Measurements from ENCODE around the gene ACVR2A.

ACVR2A gene

GRCh38 chr2:147934881-147935620 is 90.2 kb downstream of the ACVR2A start:
- no peak for TF ChIP-seq CTCF (IDR thresholded peaks at IDR 0.05; ENCODE audit: control insufficient read depth, extremely low read depth, insufficient read depth)
- no peak overlapping the region for H3K4me3 ChIP-seq (ENCODE audit: low read depth, low read length)
- no peak for DNase-seq (ENCODE audit: low read depth)

GRCh38 chr2:147937744-147938349 is 93.0 kb downstream of the ACVR2A start:
- DNase-seq (ENCODE audit: low read depth): no peak
- no peak overlapping the region for H3K4me3 ChIP-seq (ENCODE audit: low read depth, low read length)
- peak; percentile 70 for TF ChIP-seq CTCF (IDR thresholded peaks at IDR 0.05; ENCODE audit: control insufficient read depth, extremely low read depth, insufficient read depth)

- no peak overlapping the region for H3K4me3 ChIP-seq (ENCODE audit: low read depth, low read length)
- no peak for DNase-seq (ENCODE audit: low read depth)
- TF ChIP-seq CTCF (IDR thresholded peaks at IDR 0.05; ENCODE audit: control insufficient read depth, extremely low read depth, insufficient read depth): no peak
Observed at GRCh38 chr2:147939313-147939712, 94.5 kb downstream of the ACVR2A start.

GRCh38 chr2:147945660-147946059 is 100.8 kb downstream of the ACVR2A start:
- no peak for TF ChIP-seq CTCF (IDR thresholded peaks at IDR 0.05; ENCODE audit: control insufficient read depth, extremely low read depth, insufficient read depth)
- no peak overlapping the region for H3K4me3 ChIP-seq (ENCODE audit: low read depth, low read length)
- DNase-seq (ENCODE audit: low read depth): no peak

GRCh38 chr2:147952118-147952517 is 107.3 kb downstream of the ACVR2A start:
- no peak for DNase-seq (ENCODE audit: low read depth)
- H3K4me3 ChIP-seq (ENCODE audit: low read depth, low read length): no peak overlapping the region
- no peak for TF ChIP-seq CTCF (IDR thresholded peaks at IDR 0.05; ENCODE audit: control insufficient read depth, extremely low read depth, insufficient read depth)

- no peak for TF ChIP-seq CTCF (IDR thresholded peaks at IDR 0.05; ENCODE audit: control insufficient read depth, extremely low read depth, insufficient read depth)
- no peak for DNase-seq (ENCODE audit: low read depth)
- no peak overlapping the region for H3K4me3 ChIP-seq (ENCODE audit: low read depth, low read length)
Observed at GRCh38 chr2:147968571-147968970, 123.7 kb downstream of the ACVR2A start.
